Measurements from ENCODE around the gene SMAD7.

Gene SMAD7

DNA sequence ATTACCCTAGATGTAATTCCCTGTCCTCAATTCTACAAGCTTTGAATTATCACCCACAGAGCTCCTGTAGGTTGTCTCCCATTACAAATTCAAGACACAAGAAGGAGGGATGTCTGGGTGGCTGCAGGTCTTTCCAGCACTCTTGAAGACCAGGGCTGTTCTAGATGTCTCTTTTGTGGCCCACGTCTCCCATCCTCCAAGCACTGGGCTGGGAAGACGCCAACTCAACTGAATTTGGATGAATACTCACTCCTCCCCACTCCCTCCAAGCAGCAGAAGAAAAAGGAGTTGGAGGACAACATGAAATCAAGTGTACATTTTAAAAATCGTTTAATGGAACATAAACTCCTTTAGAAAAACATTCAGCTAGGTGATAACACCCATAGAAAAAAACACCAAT lies 31.2 kb downstream of the SMAD7 start:
- in situ Hi-C loops (cut with MboI; ENCODE audit: low sequenced_read_pairs) = no loop called here

DNA sequence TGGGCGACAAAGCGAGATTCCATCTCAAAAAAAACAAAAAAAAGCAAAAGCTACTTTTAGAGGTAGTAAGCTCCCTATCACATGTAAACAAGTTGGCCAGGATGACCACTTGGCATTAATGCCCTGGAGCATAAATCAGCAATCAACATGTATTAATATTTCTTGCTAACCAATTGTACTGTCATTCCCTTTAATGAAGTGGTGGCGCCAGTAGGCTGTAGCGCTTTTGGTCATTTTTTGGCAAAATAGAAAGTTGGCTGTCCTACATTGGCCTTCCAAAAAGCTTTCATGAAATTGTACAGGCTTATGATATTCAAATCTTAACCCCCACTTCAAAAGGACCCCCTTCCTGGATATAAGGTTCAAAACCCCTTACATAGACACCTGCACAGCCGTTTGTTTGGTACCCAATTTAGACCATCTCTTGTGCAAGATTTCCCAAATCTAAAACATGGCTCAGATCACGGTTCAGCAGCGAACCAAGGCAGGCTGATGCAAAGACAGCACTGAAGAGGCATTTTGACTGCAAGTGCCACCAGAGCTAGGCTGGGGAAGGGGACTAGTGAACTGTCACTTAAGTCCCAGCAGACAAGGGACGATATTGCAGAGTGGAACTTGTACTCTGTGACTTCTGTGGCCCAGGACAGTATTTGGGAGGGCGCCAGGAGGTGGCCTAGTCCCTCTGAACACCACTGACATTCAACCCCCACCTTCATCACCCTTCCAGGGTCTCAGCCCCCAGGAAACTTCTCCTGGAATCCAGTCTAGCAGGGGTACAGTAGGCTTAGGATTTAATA lies 31.9 kb downstream of the SMAD7 start:
- in situ Hi-C loops (cut with MboI; ENCODE audit: low sequenced_read_pairs) = no loop called here

DNA sequence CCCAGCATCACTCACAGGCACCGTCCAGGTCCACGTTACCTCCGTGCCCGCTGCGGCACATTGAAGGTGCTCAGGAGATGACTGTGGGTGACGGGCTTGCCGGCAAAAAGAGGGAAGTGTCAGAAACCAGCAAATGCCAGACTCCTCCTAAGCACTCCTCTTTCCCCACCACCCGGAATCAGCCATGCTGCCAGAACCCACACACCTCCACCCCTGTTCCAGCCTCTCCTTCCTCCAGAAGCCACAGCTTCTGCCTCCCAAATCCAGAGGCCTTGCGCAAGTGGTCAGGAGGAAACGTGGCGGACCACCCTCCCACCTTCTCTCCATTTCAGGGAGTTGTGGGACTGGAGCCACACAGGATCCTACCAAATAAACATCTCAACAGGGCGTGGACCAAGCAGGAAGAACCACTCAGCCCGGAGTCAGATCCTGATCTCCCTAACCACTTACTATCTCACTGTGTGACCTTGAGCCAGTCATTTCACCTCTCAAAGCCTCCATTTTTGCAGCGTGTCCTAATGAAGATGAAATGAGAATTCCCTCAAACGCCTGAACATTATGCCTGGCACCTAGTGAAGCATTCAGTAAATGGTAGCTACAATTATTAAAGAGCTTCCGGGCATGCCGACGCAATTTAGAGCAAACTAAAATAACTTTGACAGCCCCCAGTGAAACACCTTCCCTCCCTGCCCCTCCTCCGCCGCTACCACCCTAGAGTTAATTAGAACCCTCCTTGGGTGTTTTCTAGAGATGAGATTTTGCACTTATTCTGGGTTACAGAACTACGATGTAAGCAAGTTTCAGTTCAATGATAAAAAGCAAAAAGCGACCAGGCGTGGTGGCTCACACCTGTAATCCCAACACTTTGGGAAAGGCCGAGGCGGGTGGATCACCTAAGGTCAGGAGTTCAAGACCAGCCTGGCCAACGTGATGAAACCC lies 32.9 kb downstream of the SMAD7 start:
- in situ Hi-C loops (cut with MboI; ENCODE audit: low sequenced_read_pairs) = no loop called here

DNA sequence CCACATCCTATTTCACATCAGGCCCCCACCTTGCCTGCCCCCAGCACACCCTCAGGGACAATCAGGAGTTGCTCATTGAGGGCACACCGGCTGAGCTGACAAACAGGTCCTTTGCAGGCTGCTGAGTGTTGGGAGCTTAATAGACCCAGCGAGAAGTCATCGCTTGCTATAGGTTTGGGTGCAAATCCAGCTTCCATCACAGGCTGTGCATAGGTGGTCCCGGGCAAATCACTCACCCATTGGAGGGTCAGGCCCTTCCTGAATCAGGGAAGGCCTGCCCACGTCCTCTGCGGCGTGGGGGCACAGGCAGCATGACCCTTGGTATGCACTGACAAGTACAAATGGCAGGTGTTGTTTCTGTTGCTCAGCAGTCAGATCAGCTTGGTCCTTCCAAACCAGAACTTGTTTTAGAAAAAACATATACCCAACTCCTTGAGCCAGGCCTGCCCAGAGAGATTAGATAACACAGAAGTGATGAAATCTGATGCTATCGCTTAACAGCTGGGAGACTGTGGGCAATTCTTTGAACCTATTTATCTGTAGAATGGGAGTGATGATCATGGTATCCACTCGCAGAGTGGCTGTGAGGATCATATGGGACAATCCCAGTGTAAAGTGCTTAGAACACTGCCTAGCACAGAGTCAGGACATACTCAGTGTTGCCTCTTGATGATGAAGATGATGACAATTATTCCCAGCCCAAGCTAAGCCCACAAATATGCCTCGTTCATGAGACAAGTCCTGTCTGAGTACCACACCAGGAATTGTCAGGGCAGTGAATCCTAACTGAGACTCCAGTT lies 34.9 kb downstream of the SMAD7 start:
- in situ Hi-C loops (cut with MboI; ENCODE audit: low sequenced_read_pairs) = no loop called here

DNA sequence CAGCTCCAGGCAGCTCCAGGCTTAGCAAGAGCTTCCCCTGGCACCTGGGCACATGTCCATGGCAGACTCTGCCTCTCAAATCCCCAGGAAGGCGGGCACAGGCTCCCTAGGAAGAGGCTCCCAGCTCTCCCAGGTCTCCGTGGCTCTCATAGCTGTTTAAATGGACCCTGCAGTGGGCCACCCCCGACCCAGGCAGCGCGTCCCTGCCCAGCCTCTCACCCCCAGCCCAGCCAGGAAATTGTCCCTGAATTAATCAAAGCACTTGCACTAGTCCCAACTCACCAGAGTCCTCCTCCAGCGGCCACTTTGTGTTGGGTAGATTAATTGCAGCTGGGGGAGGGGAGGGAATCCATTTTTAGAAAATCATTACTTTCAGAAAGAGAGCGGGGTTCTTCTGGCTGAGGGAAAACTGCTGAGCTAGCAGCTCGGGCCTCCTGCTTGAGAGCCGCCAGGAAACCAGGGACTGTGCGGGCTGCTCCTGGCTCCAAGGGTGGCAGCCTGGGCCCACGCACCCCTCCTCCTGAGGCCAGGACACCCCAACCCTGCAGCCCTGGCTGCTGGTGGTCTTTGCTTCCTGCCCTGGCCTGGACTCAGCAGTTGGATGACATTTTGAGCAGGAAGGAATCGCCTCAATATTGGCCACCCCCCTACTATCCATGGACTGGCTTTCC lies 36.0 kb downstream of the SMAD7 start:
- in situ Hi-C loops (cut with MboI; ENCODE audit: low sequenced_read_pairs) = no loop called here

DNA sequence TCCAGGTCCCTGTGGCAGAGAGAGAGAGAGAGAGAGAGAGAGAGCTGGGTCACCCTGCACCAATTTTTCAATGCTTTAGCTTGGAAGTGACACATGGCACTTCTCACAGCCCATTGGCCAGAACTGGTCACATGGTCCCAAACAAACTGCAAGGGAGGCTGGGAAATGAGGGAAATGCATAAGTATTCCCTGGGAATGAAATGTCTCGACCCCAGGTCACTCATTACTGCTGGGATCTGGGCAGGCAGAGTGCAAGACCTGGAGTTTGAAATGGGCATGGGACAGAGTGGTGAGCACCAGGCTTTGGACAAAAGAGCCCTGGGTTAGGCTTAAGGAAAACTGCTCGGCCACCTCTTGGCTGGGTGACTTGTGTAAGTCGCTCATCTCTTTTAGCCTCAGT lies 37.0 kb downstream of the SMAD7 start:
- in situ Hi-C loops (cut with MboI; ENCODE audit: low sequenced_read_pairs) = no loop called here

DNA sequence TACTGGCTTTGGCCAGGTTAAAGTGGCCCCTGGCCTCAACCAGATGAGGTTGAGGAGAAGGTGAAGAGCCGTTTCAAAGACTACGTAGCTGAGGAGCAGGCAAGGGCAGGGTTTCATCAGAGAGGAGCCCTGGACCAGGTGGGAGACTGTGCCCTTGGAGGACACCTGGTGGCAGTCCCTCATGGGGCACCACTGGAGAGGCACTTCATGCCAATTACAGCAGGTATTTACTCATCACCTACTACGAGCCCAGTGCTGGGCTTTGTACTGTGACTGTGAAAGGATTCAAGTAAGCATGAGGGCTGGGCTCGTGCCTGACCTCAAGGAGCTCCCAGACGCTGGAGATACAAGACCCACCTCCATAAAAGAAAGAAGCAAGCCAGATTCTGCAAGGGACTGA lies 37.6 kb downstream of the SMAD7 start:
- in situ Hi-C loops (cut with MboI; ENCODE audit: low sequenced_read_pairs) = no loop called here

DNA sequence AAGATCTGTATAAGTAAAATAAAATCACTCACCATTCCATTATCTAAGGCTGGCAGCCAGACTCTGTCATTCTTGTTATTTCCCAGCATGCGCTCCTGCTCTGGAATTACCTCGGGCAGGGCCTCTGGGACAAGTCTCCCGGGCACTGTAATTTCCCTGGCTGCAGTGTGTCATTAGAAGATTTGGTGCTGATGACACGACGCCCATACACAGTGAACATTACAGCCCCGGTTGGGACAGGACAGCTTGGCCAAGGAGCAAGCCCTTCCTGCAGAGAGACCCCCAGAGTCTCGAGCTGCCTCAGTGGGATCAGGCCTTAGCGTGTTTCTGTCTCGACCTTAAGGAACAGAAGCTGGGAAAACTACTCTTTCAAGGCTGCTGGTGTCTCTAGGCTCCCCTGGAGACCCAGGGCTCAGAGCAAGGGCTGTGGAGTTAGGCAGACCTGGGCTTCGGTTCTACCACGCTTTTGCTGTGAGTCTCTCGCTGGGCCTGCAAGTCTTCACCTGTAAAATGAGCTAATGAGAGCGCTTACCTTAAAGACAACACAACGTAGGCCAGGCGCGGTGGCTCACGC lies 39.7 kb downstream of the SMAD7 start:
- in situ Hi-C loops (cut with MboI; ENCODE audit: low sequenced_read_pairs) = no loop called here

DNA sequence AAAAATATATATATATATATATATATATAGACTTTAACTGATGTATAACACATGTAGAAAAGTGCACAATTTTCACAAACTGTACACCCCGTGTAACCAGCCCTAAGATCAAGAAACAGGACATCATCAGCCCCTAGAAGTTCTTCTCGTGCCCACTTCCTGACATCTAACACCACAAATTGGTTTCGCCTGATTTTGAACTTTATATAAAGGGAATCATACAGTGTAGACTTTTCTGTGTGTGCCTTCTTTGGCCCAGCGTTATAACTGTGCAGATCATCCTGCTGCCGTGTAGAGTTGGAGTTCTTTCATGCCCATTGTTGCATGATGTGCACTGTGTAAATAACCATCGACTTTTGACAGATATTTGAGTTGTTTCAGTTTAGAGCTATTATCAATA lies 41.0 kb downstream of the SMAD7 start:
- in situ Hi-C loops (cut with MboI; ENCODE audit: low sequenced_read_pairs) = no loop called here

DNA sequence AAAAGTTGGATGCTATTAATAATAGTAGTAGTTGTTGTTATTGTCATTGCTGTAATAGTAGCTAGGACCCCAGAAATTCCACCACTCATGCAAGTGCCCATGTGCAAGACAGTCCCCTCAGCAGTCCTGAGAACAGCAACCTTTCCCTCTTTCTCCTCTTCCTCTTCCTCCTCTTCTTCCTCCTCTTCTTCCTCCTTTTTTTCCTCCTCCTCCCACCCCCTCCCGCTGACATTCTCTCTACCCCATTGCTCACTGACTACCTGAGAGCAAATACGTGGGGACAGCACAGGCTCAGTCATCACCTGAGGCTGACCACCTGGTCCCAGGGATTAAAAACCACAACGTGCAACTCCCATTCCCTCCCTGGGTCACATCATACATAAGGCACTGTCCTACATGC lies 41.8 kb downstream of the SMAD7 start:
- in situ Hi-C loops (cut with MboI; ENCODE audit: low sequenced_read_pairs) = no loop called here

DNA sequence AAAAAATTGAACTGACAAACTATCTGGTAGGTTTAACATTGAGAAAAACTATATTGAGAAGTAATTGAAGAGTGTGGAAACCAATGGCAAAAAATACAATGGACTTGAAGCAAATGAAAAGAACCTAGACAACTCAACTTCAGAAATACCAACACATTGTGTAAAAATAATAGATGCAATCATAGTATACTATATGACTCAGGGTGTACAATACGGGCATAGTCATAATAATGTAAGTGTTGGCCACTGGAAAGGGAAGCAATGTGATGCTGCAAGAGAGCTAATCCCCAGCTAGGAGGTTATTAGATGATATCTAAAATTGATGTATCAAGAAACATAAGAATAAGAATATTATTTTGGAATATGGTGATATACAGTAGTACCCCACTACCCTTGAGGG lies 45.3 kb downstream of the SMAD7 start:
- in situ Hi-C loops (cut with MboI; ENCODE audit: low sequenced_read_pairs) = no loop called here

DNA sequence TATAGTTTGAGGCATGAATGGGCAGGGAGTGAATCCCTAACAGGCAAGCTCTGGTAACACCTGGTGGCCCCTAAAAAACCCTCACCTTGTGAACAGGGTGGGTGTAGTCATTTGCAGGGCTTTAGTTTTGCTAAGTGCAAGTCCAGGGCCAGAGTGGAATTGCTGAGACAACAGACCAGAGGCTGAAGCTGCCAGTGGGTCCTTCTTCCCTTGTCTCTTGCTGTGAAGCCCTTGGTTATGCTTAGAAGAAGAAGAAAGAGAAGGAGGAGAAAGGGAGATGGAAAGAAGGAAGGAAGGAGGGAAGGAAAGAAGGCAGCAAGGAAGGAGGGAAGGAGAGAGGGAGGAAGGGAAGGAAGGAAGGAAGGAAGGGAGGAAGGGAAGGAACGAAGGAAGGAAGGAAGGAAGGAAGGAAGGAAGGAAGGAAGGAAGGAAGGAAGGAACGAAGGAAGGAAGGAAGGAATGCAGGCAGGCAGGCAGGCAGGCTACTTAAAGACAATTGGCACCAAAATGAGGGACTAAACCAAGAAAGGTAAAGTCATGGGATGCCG lies 45.8 kb downstream of the SMAD7 start:
- in situ Hi-C loops (cut with MboI; ENCODE audit: low sequenced_read_pairs) = no loop called here

DNA sequence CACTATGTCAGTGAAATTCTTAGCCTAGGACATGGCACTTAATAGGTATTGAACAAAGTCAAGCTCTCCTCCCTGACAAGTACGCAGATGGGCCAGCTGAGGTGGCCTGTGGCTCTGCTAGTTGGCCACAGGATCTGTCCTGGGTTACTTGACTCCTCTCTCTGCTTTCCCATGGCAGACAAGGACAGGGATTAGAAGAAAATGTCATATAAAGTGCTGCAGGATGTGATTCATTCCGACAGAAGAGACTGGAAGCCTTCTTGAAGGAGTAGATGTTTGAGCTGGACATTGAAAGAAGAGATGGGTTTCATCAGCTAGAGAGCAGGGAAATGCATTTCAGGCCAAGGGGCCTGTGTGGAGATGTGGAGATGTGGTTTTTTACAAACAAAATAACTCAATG lies 46.7 kb downstream of the SMAD7 start:
- in situ Hi-C loops (cut with MboI; ENCODE audit: low sequenced_read_pairs) = no loop called here

DNA sequence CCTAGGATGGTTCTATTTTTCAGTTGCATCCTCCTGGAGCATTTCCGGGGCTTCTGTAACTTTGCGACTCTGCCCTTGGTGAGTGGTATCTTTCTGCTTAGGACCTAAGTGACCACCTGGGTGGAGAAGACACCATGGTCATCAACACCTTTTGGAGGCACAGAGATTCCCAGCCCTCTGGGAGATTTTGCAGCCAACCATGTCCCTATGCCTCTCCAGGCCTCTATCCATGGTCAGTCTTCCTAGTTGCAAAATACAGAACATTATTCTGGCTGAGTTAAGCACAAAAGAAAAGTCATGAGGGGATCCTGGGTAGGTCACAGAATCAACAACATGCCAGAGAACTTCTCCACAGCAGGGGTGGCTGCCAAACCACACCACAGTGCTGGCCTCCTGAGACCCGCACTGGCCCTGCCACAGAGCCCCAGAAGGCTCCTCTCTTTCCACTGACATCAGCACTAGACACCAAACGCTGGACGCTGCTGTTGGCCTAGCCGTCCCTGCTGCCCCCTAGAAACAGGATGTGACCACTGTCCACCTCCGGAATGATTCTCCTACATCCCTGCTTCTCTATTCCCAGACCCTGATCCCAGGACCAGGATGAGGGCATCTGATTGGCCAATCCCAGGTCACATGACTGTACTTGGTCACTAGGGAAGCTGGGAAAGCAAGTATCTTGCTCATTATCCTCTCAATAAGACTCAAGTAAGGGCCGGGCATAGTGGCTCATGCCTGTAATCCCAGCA lies 47.7 kb downstream of the SMAD7 start:
- in situ Hi-C loops (cut with MboI; ENCODE audit: low sequenced_read_pairs) = no loop called here

DNA sequence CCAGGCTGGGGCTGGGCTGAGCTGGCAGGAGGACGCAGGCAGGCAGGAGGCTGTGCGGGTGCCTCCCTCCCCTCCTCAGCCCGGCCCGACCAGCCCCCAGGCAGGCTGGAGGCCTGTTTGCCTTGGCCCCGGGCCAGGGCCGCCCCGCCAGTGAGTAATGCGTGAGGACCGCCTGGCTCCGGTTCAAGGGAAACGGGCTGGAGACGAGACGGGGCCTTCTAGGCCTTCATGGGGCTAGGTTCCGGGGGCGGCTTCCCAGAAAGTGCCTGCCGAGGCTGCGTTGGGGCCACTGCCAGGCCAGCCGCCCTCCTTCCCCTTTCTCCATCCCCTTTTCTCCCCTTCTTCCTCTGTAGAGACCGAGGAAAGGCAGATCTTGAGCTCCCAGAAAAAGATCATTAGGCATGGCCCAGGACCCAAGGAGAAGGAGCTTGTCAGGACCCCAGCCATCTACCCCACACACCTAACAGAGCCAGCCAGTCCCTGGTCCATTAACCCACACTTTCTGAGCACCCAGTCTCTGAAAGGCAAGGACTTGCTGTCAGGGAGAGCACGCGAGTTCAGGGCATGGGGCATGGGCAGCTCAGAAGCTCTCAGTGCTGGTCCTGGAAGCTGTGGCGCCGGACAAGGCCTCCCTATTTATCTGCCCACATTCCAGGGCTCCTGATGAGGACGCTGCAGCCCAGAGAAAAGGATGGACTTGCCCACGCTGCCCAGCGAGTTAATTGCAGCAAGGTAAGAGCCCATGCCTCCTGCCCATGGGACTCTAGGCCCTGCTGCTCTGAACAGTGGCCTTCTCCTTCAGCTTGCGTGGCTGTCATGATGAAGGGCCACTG lies 48.5 kb downstream of the SMAD7 start:
- in situ Hi-C loops (cut with MboI; ENCODE audit: low sequenced_read_pairs) = no loop called here

DNA sequence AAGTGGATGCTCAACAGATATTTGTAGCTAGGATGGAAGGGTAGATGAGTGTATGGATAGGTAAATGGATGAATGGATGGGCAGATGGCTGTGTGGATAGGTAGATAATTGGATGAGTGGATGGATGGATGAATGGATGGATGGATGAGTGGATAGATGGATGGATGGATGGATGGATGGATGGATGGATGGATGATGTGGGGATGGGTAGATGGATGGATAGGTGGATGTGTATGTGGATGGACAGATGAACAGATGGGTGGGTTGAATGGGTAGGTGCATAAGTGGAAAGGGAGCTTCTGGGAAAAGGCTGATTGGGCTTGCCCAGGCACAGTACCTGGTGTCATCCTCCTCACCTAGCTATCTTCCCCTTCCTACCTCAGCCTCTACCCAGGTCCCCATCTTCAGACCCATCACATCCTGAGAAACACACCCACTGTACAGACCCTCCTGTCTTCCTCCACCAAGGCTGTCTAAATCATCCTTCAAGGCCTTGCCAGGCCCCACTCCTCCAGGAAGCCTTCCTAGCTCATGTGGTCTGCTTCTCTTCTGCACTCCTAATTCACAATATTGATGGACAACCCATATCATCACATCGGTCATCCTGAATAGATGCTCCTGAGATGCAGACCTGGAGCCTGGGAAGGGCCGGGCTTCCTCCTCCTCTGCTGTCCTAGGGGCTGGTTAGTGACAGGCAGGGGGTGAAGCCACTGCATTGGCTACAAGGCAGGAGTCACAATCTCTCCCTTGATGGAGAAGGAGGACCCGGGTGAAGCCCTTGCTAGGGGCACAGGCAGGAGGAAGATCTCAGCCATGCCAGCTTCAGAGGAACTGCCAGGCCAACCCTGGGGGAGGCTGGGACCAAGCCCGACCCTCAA lies 49.4 kb downstream of the SMAD7 start:
- in situ Hi-C loops (cut with MboI; ENCODE audit: low sequenced_read_pairs) = no loop called here

DNA sequence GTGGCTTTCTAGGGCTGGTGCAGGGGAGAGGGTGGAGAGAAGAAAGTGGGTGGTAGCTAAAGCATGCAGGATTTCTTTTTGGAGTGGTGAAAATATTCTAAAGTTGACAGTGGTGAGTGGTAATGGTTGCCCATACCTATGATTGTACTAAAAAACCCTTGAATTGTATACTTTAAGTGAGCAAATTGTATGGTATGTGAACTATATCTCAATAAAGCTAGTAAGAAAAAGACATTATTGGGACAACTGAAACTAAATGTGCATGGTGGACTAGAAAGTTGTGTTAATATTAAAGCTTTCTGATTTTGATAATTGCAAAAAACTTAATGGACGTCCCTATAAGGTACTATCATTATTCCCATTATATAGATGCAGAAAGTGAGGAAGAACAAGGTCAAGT lies 50.3 kb downstream of the SMAD7 start:
- in situ Hi-C loops (cut with MboI; ENCODE audit: low sequenced_read_pairs) = no loop called here
